Activated T-cell treated with anti-CD3 and anti-CD28 coated beads for 48 hours (primary cell): ENCODE measurements around the gene SPRY4.
"Not testable (repeated sequence)": the region's sequence is repeated elsewhere in the genome, so short reads cannot be mapped to it uniquely, and the experiment has no call there.

Experiments
- DNase-seq: peaks from one replicate; pipeline ENCODE4 v3.0.0-alpha.2; 2020; ENCODE audit warnings: low read depth

The SPRY4 gene

DNA sequence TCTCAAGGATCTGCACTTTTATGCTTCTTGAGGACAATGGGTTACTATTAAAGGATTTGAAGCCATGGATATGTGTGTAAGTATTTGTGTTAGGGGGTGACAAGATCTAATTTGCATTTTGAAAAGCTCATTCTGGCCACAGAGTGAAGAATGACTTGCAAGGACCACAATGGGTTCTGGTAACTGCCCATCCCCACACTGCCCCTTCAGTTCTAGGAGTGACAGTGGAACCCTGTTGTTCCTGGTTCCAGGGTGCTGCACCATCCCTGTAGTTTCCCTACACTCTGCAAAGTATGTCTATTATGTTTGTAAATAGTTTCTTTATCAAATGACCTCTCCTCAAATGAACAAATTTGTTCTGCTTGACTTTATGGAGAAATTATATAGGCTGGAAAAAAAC, 9.7 kb upstream of the SPRY4 start:
- no peak for DNase-seq

GRCh38 chr5:142333749-142334148, 8.9 kb upstream of the SPRY4 start:
- DNase-seq: not testable (repeated sequence)

GRCh38 chr5:142330444-142330843, 5.6 kb upstream of the SPRY4 start:
- DNase-seq: no peak

DNA sequence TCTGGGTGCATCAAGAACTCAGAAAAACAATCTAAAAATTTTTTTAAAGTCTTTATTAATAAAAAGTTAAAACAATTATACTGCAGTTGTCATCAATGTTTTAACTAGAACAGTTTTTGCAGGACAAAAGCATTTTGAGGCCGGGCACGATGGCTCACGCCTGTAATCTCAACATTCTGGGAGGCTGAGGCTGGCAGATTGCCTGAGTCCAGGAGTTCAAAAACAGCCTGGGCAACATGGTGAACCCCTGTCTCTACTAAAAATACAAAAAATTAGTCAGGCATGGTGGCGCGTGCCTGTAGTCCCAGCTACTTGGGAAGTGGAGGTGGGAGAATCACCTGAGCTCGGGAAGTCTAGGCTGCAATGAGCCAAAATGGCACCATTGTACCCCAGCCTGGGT, 5.2 kb upstream of the SPRY4 start:
- DNase-seq: no peak

- no peak for DNase-seq
Observed at GRCh38 chr5:142327111-142327842, 2.5 kb upstream of the SPRY4 start.

- DNase-seq: no peak
Observed at GRCh38 chr5:142326480-142326938, 1.7 kb upstream of the SPRY4 start.

DNA sequence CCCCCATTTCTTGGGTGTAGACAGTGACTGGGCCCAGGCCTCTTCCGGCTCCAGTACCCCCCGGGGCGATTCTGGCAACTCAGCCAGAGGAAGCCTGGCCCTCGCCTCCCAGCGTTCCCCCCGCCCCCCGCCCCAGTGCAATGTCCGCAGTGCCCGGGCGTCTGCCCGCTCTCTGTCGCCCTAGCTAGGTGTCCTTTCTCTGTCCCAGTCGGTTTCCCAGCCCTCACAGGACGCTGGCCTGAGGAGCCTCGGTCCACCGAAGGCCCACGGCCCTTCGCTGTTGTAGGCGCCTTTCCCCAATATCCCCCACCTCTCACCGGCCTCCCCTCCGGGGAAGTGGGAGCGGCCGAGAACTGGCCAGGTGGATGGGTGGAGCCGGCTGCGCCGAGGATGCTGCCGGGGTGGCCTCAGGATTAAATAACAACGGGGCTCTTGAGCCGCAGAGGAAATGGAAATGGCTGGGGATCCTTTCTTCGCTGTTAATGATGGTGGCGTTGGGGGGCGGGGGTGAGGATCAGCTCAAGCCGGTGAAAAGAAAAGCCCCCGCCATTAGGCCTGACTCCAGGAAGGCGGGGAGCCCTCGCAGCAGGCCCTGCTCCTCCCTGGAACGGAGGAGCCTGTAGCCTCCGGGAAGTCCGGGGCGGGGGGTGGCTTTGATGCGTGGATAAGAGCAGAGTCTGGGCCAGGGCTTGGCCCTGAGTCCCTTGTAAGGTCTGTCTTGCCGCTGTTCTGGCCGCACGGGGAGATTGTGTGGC, 1.1 kb upstream of the SPRY4 start:
- peak; percentile 8 for DNase-seq

DNA sequence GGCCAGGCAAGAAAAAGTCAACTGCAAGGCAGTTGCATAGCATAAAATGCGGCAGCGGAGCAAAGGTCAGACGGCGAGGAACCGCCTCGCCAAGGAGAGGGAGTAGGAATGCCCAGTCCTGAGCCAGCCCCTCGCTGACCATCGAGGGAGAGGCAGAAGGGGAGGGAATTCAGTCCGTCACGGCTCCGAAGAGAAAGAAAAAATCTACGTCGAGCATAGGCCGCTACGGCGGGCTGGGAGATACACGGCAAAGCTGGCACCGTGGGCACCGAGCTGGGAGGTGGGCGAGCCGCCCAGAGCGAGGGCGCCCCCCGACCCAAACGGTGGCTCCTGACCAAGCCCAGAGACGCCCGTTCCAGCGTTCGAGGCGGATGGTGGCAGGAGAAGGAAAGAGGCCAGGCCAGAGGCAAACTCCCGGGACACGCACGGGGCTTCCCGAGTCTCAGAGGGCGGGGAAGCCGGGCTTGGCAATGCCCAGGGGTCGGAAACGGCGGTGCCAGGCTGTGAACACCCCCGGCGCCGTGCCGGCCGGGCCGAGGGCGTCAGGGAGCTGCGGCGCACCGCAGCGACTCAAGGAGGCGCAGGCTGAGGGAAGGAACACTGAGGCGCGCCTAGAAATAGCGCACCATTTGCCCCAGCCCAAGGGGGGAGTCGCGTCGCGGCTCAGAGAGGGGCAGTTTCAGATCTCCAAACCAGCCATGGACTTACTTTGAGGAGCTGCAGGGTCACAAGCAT, 518 bp downstream of the SPRY4 start:
- no peak for DNase-seq

DNA sequence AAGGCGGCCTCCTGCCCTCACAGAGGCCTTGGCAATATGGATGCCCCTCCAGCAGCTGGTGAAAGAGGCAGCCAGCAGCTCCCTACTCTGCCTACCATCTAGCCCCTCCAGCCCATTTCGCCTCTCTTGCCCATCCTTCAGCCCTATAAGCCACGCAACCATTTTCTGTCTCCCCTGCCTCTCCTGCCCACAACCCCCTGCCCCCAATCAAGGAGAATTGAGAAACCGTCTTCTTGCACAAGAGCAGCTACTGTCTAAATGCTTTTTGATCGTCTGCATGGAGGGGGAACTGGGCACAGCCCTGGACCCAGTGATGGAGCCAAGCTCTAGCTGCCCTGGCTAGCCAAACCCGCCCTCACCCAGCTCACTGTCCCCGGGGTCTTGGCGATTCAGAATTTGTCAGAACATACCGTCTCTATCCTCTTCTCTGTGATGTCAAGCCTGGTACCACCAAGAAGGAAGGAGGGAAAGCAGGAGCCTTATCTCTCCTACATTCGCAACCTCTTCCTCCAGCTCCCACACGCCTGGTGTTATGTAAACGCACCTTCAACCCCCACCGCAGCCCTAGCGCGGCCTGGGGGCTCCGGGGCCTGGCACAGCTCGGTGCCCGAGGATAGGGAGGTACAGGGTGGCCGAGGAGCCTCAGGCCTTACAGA, 1.2 kb downstream of the SPRY4 start:
- no peak for DNase-seq

DNA sequence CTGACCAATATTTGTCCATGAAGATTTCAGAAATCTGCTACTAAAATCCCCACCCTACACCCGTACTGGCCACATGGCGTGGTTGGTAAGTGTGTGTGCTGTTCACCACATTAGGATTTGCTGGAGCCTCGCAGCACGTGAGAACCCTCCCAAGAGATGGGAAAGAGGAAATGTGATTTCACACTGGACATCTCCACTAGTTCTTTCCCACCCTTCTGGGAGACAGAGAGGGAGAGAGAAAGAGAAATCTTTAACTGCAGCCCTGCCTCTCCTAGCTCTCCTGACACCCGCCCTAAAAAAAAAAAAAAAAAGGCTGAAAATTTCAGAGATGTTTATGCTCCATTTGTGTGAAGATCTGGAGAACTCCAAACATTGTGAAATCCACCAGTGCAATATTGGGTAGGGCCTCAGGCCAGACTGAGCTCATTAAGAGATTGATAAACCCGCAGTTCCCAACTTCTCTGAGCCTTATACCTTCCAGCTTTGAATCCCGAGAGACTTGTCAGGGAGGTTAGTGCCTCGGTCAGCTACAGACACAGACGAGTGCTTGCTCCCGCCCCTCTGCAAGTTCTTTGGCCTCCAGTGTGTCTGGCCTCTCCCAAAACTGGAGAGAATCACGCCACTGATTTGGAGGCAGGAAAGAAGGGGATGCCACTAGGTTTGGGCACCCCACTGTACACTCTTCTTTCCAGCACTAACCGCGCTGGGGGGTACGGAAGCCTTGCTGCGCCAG, 1.9 kb downstream of the SPRY4 start:
- no peak for DNase-seq

- no peak for DNase-seq
Observed at GRCh38 chr5:142322403-142322746, 2.4 kb downstream of the SPRY4 start.

GRCh38 chr5:142320851-142321560, 3.8 kb downstream of the SPRY4 start:
- DNase-seq: no peak

DNA sequence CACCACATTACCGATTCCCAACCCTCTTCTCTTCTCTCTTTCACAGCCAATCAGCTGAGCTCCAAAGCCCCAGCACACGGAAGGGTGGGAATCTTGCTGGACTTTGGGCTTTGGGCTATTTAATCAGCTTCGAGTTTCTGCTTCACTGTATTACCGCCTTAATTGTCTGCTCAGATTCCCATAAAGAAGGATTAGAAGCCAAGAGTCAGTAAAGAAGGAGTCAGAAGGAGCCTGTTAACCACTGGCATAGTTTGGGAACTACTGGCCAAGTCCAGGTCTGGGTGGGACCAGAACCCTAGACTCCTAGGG, 4.4 kb downstream of the SPRY4 start:
- DNase-seq: no peak

- no peak for DNase-seq
Observed at GRCh38 chr5:142319560-142320429, 5.0 kb downstream of the SPRY4 start.

DNA sequence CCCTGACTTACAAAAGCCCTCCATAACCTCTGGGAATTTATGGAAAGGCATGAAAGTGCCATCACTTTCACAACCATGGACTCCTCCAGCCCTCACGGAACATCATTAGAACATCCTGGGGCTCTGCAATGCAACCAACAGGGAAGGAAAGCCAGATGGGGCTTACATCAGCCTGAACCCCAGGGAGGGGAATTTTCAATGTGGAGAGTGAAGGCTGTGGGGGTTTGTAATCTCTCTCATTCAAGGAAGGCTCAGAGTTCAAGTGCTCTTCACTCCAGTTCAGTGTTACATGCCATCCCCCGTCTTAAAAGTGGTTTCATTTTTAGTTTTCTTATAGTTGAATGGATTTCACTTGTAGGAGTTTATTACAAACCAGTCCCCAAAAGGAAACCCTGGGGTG, 5.7 kb downstream of the SPRY4 start:
- no peak for DNase-seq

DNA sequence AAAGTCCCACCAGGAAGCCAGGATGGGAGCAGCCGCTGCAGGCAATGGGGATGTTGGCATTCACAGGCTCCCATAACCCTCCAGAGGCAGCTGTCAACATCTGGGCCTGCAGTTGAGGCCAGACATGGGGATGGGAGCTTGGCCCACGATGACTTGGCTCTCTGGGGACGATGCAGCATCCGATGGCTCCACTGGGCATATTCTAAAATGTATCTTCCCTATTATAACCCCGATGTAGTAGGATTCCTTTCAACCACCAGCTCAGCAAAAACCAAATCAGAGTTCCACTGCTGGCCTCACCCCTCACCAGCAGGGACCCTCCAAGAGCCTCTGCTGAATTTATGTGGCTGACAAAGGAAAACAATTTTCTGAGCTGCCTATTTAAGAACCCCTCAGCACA, 7.1 kb downstream of the SPRY4 start:
- no peak for DNase-seq

DNA sequence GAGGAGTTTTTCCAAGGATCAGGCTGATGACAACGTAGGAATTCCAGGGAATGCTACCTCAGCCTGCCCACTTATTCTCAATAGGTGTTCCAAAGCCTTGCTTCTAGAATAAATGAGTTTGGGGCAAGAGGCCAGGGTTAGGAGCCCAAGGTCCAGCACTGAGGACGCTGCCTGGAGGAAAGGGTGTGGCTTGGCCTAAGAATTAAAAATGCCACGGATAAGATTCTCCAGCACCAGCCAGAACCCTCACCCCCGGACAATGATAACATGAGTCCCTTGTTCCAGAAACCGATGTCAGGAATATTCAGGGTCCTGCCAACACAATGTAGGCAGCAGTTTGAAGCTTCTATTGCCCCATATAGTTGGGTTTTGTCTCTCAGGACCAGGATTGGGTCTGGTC, 7.6 kb downstream of the SPRY4 start:
- DNase-seq: no peak

GRCh38 chr5:142316681-142317080, 8.1 kb downstream of the SPRY4 start:
- DNase-seq: no peak

DNA sequence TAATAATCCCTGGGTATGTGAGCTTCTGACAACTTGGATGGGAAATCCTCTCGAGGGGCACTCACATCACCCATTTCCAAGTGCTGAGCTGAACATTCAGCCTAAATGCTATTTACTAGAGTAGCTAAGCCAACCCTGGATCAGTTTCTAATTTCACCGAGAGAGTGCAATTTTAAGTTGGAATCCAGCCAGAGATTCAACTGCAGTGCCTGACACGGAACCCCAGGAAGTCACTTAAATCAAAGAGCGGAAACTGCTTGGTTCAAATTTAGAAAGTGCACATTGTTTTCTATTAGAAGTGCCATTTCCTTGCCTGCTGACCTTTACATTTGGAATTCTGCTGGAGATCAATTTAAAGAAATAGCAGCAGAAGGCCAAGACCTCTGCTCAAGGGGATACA, 8.8 kb downstream of the SPRY4 start:
- DNase-seq: no peak
